Sigmoid colon (tissue), 7 donors: ENCODE data around the gene GDF2. TPM values are rescaled to one million over a fixed set of nuclear protein-coding genes. Genes with fewer than 3 reads are reported as not detected.

Source experiments
- DNase-seq: peaks from one replicate; pipeline ENCODE4 v3.0.0-alpha.2; 2019
- H3K27ac ChIP-seq, 4 donors: fragments of 200-600 bp; sonication (generic); one replicate each; pipeline ENCODE4 v1.5.1; 2016 to 2019; ENCODE audit warnings: mild to moderate bottlenecking in 1 of 4
- H3K27me3 ChIP-seq, 3 donors: fragments of 200-600 bp; sonication (generic); one replicate each; pipeline ENCODE4 v1.5.1; 2019; ENCODE audit warnings: mild to moderate bottlenecking in 1 of 3
- H3K36me3 ChIP-seq, 4 donors: fragments of 200-600 bp; sonication (generic); one replicate each; pipeline ENCODE4 v1.5.1; 2016 to 2019
- H3K4me1 ChIP-seq, 4 donors: fragments of 200-600 bp; sonication (generic); one replicate each; pipeline ENCODE4 v1.5.1; 2017 to 2019
- H3K4me3 ChIP-seq, 4 donors: fragments of 200-600 bp; sonication (generic); one replicate each; pipeline ENCODE4 v1.5.1; 2017 to 2019; ENCODE audit warnings: mild to moderate bottlenecking in 2 of 4, moderate library complexity in 1 of 4
- H3K9me3 ChIP-seq, 4 donors: fragments of 200-600 bp in 3 of 4; sonication (generic) in 3 of 4; one replicate each; pipeline versions ENCODE4 v1.5.1 to v1.6.1; 2013 to 2019
- EP300 ChIP-seq, 4 donors: sonication (generic); formaldehyde crosslinking; IDR thresholded peaks; one replicate each; pipeline ENCODE4 v1.6.1; 2017; ENCODE audit warnings: antibody characterized with exemption in 4 of 4
- POLR2A ChIP-seq, 2 donors: fragments of 450-650 bp; IDR thresholded peaks; one replicate each; pipeline ENCODE4 v1.6.1; 2016; ENCODE audit warnings: antibody characterized with exemption in 2 of 2, mild to moderate bottlenecking in 2 of 2, moderate library complexity in 2 of 2
- POLR2AphosphoS5 ChIP-seq, 4 donors: sonication (generic); formaldehyde crosslinking; IDR thresholded peaks; one replicate each; pipeline ENCODE4 v1.6.1; 2017; ENCODE audit warnings: antibody characterized with exemption in 4 of 4
- WGBS, 2 donors: extraction: QIAGEN DNeasy Blood & Tissue Kit; methylation state at CpG; one replicate each; pipeline ENCODE4 v1.1.7; 2013; 5-methylcytosine and 5-hydroxymethylcytosine counted together
- intact Hi-C: fragments of 100-400 bp; cut with DNase I; formaldehyde crosslinking; loops from one replicate; pipeline ENCODE4 v1.15.1; 2023
- polyA plus RNA-seq, 3 donors: library from polyadenylated mRNA; stranded (reverse); fragments of 200-250 nt; gene quantifications; one replicate each; pipeline ENCODE4 v1.2.3, GENCODE V29; 2013
- total RNA-seq, 4 donors: library from RNA; depleted of rRNA; stranded (reverse); fragments of >200 nt; gene quantifications; one replicate each; pipeline ENCODE4 v1.1.0, GENCODE V29; 2016
- TF ChIP-seq, protein P1 (sequence below), 4 experiments: fragments of 450-650 bp in 3 of 4; fragments of 200-600 bp in 1 of 4; IDR thresholded peaks; one replicate each; pipeline ENCODE4 v1.5.1; 2016 to 2019; ENCODE audit warnings: antibody characterized with exemption in 4 of 4, mild to moderate bottlenecking in 3 of 4, moderate library complexity in 2 of 4
- donor health status: healthy with polysubstance abuse.
- donor health status: Bipolar disorder and iron deficiency.
- donor health status: healthy.

GDF2 gene
- total and polyA plus RNA-seq, 7 donors: not detected

- H3K27me3 ChIP-seq: no peaks in the 10 kb centered on the region
- no peaks in the 10 kb centered on the region for H3K36me3 ChIP-seq
- intact Hi-C loops: no loop called here
- TF ChIP-seq, protein P1, sequence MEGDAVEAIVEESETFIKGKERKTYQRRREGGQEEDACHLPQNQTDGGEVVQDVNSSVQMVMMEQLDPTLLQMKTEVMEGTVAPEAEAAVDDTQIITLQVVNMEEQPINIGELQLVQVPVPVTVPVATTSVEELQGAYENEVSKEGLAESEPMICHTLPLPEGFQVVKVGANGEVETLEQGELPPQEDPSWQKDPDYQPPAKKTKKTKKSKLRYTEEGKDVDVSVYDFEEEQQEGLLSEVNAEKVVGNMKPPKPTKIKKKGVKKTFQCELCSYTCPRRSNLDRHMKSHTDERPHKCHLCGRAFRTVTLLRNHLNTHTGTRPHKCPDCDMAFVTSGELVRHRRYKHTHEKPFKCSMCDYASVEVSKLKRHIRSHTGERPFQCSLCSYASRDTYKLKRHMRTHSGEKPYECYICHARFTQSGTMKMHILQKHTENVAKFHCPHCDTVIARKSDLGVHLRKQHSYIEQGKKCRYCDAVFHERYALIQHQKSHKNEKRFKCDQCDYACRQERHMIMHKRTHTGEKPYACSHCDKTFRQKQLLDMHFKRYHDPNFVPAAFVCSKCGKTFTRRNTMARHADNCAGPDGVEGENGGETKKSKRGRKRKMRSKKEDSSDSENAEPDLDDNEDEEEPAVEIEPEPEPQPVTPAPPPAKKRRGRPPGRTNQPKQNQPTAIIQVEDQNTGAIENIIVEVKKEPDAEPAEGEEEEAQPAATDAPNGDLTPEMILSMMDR (IDR thresholded peaks at IDR 0.05): no peak
- TF ChIP-seq POLR2A (IDR thresholded peaks at IDR 0.05) (no peak), POLR2AphosphoS5 (IDR thresholded peaks at IDR 0.05) (no peak), EP300 (IDR thresholded peaks at IDR 0.05) (no peak)
- DNase-seq: no peak
- H3K4me1 ChIP-seq: no peaks in the 10 kb centered on the region
- 38 to 80% methylated on average over 3 of the region's 3 CpGs for WGBS, 2 donors
- H3K4me3 ChIP-seq: no peak overlapping the region
- no peak overlapping the region for H3K27ac ChIP-seq
- no peaks in the 10 kb centered on the region for H3K9me3 ChIP-seq
These were observed 8.1 kb downstream of the GDF2 start for GRCh38 chr10:47330366-47330765.

DNA sequence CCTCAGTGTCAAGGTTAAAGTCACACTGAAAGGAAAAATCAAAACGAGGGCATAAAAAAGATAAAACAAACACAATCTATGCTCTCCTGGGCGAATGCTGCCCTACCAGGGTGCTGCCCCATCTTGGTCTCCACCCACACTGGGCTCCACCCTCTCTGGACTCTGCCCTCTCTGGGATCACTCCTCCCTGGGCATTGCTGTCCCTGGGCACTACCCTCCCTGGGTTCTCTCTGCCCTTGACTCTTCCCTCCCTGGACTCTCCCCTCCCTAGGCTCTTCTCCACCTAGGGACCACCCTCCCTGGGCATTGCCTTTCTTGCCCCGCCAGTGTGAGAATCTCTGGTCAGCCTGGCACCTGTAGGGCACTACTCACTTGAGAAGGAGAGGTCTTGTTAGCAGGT lies 8.6 kb downstream of the GDF2 start:
- intact Hi-C loops: no loop called here
- DNase-seq: no peak
- H3K27me3 ChIP-seq: no peaks in the 10 kb centered on the region
- H3K4me3 ChIP-seq: no peak overlapping the region
- H3K36me3 ChIP-seq: no peaks in the 10 kb centered on the region
- no peak for TF ChIP-seq POLR2AphosphoS5 (IDR thresholded peaks at IDR 0.05)
- TF ChIP-seq, protein P1 (IDR thresholded peaks at IDR 0.05): no peak
- TF ChIP-seq EP300 (IDR thresholded peaks at IDR 0.05): no peak
- no peak for TF ChIP-seq POLR2A (IDR thresholded peaks at IDR 0.05)
- H3K4me1 ChIP-seq: no peaks in the 10 kb centered on the region
- H3K9me3 ChIP-seq: no peaks in the 10 kb centered on the region
- H3K27ac ChIP-seq: no peak overlapping the region
- WGBS, 2 donors: 25 to 63% methylated on average over 3 of the region's 3 CpGs

DNA sequence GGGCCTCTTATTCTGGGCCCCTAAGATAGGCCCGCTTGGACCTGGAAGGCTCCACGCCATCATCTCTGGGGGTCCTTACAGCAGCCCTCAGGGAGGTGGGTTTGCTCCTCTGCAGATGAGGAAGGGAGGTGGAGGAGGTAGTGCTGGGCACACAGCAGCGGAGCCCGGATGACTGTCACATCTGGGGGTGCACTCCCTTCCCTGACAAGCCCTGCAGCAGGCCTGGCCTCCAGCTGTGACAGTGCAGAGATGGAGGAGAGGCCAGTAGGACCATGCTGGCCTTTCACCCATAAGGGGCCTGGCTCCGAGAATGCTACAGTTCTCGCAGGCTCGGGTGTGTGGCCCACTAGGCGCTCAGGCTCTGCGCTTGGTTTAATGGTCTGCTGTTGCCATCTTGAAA lies 9.2 kb downstream of the GDF2 start:
- Histone ChIP-seq H3K9me3 (no peaks in the 10 kb centered on the region), H3K27me3 (no peaks in the 10 kb centered on the region), H3K36me3 (no peaks in the 10 kb centered on the region), H3K27ac (no peak overlapping the region), H3K4me1 (peaks cover 0 to 5% (median under 1%) of the 10 kb centered on the region in 4 donors), H3K4me3 (no peak overlapping the region)
- intact Hi-C loops: no loop called here
- DNase-seq: peak; percentile 43
- TF ChIP-seq EP300 (IDR thresholded peaks at IDR 0.05) (no peak), POLR2AphosphoS5 (IDR thresholded peaks at IDR 0.05) (no peak), POLR2A (IDR thresholded peaks at IDR 0.05) (no peak)
- TF ChIP-seq, protein P1 (IDR thresholded peaks at IDR 0.05): no peak
- WGBS, 2 donors: 95 to 98% methylated on average over 9 of the region's 9 CpGs

GRCh38 chr10:47331954-47332353 lies 9.7 kb downstream of the GDF2 start:
- Histone ChIP-seq H3K27ac (no peak overlapping the region), H3K27me3 (no peaks in the 10 kb centered on the region), H3K36me3 (no peaks in the 10 kb centered on the region), H3K9me3 (no peaks in the 10 kb centered on the region), H3K4me1 (peaks cover 0 to 6% (median 2%) of the 10 kb centered on the region in 4 donors), H3K4me3 (no peak overlapping the region)
- no peak for DNase-seq
- intact Hi-C loops: no loop called here
- WGBS, 2 donors: 77 to 88% methylated on average over 7 of the region's 7 CpGs
- TF ChIP-seq, protein P1 (IDR thresholded peaks at IDR 0.05): no peak
- TF ChIP-seq POLR2A (IDR thresholded peaks at IDR 0.05) (no peak), EP300 (IDR thresholded peaks at IDR 0.05) (no peak), POLR2AphosphoS5 (IDR thresholded peaks at IDR 0.05) (no peak)

DNA sequence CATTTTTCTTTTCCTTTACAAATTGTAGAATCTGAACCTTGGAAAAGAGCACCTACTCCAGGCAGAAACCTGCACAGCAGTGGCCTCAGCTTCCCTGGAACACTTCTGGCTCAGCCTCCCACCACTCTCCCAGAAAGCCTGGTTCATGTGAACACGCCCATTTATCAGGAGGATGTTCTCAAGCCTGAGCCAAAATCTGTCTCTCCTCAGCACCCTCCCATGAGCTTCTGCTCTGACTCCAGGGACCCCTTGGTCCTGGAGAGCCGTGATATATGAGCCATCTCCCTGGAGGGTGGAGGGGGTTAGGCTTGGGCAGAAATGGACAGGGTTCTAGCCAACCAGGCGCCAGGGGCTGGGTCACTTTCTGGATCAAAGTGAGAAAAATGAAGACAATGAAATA lies 10.1 kb downstream of the GDF2 start:
- DNase-seq: no peak
- Histone ChIP-seq H3K27me3 (no peaks in the 10 kb centered on the region), H3K4me1 (peaks cover 0 to 6% (median 2%) of the 10 kb centered on the region in 4 donors), H3K4me3 (no peak overlapping the region), H3K36me3 (no peaks in the 10 kb centered on the region), H3K9me3 (no peaks in the 10 kb centered on the region), H3K27ac (no peak overlapping the region)
- 81 to 90% methylated on average over 3 of the region's 3 CpGs for WGBS, 2 donors
- TF ChIP-seq POLR2A (IDR thresholded peaks at IDR 0.05) (no peak), EP300 (IDR thresholded peaks at IDR 0.05) (no peak), POLR2AphosphoS5 (IDR thresholded peaks at IDR 0.05) (no peak)
- TF ChIP-seq, protein P1 (IDR thresholded peaks at IDR 0.05): no peak
- intact Hi-C loops: no loop called here
